Erythroblast (primary cell): Measurements from ENCODE around the gene ADM.

Experiments
- GATA1 ChIP-seq: IDR thresholded peaks from 2 replicates; pipeline ENCODE4 v1.6.1; 2011; ENCODE audit warnings: low read depth, mild to moderate bottlenecking, control low read depth, low read length, moderate library complexity
- POLR2A ChIP-seq: IDR thresholded peaks from 2 replicates; pipeline ENCODE4 v1.6.1; 2011; ENCODE audit warnings: mild to moderate bottlenecking, low read length

- no peak for TF ChIP-seq POLR2A
- no peak for TF ChIP-seq GATA1
Observed at GRCh38 chr11:10348650-10349280, 43.9 kb downstream of the ADM start.
